GM19438 (cell line): ENCODE results near the gene PPP1R3A.
"Not testable (repeated sequence)": the region's sequence is repeated elsewhere in the genome, so short reads cannot be mapped to it uniquely, and the experiment has no call there.

Experiments used
- ATAC-seq: cut with Tn5 transposase; IDR thresholded peaks from one replicate; pipeline ENCODE4 v1.9.1; 2021; ENCODE audit warnings: low read depth; ENCODE audit not compliant: unreplicated experiment

PPP1R3A gene, protein sequence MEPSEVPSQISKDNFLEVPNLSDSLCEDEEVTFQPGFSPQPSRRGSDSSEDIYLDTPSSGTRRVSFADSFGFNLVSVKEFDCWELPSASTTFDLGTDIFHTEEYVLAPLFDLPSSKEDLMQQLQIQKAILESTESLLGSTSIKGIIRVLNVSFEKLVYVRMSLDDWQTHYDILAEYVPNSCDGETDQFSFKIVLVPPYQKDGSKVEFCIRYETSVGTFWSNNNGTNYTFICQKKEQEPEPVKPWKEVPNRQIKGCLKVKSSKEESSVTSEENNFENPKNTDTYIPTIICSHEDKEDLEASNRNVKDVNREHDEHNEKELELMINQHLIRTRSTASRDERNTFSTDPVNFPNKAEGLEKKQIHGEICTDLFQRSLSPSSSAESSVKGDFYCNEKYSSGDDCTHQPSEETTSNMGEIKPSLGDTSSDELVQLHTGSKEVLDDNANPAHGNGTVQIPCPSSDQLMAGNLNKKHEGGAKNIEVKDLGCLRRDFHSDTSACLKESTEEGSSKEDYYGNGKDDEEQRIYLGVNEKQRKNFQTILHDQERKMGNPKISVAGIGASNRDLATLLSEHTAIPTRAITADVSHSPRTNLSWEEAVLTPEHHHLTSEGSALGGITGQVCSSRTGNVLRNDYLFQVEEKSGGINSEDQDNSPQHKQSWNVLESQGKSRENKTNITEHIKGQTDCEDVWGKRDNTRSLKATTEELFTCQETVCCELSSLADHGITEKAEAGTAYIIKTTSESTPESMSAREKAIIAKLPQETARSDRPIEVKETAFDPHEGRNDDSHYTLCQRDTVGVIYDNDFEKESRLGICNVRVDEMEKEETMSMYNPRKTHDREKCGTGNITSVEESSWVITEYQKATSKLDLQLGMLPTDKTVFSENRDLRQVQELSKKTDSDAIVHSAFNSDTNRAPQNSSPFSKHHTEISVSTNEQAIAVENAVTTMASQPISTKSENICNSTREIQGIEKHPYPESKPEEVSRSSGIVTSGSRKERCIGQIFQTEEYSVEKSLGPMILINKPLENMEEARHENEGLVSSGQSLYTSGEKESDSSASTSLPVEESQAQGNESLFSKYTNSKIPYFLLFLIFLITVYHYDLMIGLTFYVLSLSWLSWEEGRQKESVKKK

DNA sequence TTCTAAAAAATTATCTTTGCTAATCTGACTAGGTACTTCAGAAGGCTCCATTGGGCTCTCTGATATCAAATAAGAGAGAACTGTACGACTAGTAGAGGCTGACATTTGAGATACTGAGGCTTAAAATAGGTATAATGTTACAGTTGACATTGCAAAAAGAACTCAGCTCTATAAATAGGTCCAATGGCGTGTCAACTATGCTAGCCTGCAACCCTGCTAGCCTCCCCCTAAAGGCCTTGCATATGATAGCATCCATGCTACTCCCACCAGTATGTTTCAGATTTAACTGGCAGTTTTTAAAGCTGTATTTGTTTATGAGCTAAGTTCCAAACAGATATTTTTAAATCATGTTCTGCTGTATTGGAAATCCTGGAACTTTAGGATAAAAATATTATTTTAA is at the start of gene PPP1R3A:
PPP1R3A (minus strand) TSS at position 64 of the 400 bp plus-strand sequence; CDS start at position 51, 13 bp downstream.
- ATAC-seq = no peak

DNA sequence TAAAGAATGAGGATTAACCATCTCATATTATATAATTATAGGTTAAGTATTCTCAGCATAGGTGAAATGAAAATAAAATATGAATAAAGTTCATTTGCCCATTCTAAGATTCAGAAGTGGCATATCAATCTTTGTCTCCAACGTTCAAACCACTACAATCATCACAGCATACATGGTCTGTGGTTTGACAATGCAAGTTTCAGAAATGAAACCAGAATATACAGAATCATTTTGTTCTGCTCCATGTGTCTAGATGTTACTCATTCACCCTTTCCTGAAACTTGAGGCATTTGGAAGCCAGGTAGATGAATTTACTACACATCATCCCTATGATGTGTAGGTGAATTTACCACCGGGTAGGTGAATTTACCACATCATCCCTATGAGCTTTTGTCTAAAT is 44.5 kb upstream of the PPP1R3A start:
- no peak for ATAC-seq

DNA sequence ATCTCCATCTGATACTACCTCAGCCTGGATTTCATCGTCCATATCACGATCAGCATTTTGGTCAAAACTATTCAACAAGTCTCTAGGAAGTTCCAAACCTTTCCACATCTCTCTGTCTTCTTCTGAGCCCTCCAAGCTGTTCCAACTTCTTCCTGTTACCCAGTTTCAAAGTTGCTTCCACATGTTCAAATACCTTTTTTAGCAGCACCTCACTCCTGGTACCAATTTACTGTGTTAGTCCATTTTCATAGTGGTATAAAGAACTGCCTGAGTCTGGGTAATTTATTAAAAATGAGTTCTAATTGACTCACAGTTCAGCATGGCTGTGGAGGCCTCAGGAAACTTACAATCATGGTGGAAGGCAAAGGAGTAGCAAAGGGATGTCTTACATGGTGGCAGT is 41.1 kb upstream of the PPP1R3A start:
- no peak for ATAC-seq

DNA sequence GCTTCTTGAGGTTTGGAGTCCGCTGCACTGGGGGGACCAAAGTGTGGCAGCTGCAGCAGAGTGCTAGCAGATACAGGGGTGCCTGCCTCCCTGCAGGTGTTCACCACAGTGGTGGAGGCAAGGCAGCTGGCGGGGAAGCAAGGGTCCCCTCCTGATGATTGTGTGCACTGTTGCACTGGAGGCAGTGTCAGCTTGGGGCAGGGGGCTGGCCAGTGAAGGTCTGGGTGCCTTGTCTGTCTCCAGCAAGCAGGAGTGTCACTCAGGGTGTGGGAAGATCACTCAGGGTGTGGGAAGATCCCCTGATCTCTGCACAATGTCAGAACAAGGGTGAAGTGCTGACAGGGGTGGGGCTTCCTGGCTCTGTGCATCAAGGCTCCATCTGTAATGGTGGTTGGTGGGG is 36.3 kb upstream of the PPP1R3A start:
- no peak for ATAC-seq

DNA sequence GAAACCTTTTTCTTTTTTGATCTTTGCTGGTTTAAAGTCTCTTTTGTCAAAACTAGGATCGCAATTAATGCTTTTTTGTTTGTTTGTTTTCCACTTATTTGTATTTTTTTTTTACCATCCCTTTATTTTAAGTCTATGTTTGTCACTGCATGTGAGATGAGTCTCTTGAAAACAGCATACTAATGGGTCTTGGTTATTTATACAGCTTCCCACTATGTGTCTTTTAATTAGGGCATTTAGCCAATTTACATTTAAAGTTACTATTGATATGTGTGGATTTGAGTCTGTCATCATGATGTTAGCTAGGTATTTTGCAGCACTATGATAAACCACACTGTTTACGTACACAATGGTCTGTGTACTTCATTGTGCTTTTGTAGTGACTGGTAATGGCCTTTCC is 34.7 kb upstream of the PPP1R3A start:
- ATAC-seq = no peak

DNA sequence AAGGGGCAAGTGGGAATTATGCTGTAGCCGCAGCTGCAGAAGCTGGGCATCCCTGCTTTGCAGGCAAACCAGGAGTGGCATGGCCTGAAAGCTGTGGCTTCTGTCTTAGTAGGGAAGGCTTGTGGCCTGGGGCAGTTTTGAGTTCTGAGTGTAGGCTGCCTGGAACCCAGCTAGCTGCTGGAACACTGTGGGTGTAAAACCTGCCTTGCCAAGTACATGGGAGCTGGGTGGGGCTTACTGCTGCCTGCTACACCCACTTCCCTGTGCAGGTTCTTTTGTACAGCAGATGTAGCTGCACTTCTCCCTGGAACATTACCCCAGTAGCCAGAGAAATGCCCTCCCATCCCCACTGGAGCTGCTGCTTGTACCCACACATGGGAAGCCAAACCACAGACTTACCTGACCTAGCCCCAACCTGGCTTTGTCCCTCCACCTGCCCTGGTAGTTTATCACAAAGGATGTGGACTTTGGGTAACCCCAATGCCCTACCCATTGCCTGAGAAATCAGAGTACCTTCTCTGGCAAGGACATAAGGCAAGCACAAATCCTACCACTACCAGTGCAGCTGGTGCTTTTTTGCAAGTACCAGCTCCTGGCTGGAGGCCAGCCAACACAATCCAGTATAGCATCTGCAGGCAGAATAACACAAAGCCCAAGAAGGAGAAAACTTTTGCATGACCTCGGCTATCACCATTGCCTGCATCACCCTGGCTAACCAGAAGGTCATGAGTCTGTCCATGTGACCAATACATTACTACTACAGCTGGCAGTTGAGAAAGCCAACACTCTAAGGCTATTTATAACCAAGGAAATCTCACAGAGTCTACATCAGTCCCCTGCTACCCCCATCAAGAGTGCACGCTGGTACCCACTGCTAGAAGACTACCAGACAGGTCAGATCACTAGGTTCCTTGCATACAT is 26.5 kb upstream of the PPP1R3A start:
- ATAC-seq = no peak

DNA sequence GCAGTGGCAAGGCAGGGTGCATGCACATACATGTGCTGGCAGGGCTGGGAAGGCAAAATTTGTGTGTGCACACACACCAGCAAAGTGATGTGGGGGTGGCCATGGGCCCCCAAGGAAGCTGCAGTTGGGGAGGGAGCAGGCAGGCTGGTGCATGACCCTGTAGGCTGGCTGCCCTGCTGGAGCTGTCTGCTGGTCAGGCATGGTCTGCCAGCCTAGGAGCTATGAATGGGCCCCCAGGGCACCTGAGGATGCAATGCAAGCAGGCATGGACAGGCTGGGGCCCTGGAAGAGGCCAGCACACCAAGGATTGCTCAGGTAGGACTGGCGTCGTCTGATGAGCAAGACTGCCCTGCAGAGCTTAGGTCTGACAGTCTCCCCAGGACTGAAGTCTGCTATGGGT is 18.2 kb upstream of the PPP1R3A start:
- ATAC-seq = no peak

DNA sequence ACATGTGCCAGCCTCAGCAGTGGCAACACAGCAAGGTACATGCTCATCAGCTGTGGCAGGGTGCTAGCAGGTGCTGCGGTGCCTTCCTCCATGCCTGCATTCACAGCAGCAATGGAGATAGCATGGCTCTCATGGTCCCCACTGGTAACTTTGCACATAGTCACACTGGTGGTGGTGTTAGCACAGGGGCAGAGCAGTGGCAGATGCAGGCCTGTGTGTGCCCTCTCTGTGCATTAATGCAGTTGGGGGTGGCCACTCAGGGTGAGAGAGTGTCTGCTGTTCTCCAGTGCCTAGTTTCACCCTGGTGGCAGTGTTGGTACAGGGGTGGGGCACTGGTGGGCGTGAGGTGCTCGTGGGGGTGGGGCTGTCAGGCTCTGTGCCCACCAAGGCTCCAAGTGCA is 17.7 kb upstream of the PPP1R3A start:
- no peak for ATAC-seq

DNA sequence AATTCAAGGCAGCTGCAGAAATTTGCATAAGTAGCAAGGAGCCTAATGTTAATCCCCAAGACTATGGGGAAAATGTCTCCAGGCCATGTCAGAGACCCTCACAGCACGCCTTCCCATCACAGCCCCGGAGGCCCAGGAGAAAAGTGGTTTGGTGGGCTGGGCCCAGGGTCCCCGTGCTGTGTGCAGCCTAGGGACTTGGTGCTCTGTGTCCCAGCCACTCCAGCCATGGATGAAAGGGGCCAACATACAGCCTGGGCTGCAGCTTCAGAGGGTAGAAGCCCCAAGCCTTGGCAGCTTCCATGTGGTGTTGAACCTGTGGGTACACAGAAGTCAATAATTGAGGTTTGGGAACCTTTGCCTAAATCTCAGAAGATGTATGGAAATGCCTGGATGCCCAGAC is 10.6 kb upstream of the PPP1R3A start:
- ATAC-seq = not testable (repeated sequence)

DNA sequence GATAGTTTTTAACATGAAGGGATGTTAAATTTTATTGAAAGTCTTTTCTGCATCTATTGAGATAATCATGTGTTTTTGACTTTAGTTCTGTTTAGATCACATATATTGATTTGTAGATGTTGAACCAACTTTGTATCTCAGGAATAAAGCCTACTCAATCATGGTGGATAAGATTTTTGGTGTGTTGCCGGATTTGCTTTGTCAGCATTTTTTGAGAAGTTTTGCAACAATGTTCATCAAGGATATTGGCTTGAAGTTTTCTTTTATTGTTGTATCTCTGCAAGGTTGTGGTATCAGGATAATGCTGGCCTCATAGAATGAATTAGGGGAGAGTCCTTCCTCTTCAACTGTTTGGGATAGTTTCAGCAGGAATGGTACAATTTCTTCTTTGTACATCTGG is 9.3 kb upstream of the PPP1R3A start:
- no peak for ATAC-seq

DNA sequence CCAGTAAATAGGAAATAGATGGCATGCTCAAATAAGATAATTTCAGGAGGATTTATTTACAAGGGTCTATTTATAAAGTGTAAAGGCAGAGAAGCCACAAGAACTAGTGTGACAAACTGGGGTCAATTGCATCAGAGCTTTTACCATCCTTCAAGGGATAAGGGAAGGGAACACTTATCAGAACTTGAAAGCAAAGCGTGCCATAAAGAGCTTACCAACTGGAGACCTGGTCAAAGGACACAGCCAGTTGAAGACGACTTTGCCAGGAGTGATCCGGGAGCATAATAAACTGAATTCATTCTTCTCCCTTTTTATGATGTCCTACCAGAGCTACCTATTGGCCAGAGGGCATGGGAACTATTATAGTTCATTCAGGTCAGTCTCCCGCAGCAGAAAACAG is 3.2 kb upstream of the PPP1R3A start:
- no peak for ATAC-seq

DNA sequence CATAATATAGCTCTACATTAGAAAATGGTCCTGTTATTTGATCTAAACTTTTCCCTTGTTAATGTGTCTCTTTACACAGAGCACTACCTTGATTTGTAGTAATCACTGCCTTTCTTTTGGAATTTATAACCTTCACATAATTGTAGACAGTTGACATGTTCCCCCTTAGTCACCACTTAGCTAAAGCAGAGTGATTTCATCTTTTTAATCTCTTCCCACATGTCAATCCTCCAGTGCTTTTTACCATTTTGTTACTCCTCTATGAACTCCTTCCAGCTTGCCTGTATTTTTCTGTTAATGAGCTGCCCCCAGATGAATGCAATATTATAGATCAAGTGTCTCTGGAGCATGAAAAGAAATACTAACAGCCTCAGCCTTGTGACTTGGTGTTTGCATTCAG is 2.6 kb upstream of the PPP1R3A start:
- ATAC-seq = no peak

DNA sequence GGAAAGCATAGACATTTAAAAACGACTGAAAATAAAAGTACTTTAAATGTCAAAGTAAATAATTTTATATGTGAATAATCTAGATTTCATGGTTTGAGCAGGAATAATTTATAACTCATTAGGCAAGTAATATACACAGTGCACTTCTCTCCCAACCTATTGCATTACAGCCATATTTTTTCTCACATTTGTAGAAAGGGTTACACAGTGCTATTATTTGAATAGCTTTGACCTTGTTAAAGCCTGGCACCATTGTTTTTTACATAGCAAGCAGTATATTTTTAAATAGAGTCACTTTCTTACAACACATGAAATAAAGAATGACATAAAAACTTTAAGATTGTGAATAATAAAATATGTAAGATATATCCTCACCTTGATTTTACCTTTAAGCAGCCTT is 969 bp downstream of the PPP1R3A start:
- ATAC-seq = no peak

DNA sequence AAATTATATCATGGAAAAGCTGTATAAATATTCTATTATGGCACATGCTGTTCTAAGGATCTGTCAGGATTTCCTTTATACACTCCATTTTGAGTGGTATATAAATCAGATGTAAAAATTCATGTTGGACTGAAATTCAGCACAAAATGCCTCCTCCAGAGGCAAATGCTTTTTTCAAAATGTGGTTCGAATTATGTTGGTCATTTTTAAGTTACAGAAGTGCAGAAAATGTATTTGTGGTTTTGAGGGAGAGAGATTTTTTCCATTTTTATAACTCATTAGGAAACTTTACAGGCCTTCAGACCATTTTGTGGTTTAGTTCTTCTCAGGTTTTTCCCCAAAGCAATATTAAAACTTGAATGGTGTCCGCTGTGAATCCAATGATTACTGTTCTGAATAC is 2.9 kb downstream of the PPP1R3A start:
- ATAC-seq = no peak

DNA sequence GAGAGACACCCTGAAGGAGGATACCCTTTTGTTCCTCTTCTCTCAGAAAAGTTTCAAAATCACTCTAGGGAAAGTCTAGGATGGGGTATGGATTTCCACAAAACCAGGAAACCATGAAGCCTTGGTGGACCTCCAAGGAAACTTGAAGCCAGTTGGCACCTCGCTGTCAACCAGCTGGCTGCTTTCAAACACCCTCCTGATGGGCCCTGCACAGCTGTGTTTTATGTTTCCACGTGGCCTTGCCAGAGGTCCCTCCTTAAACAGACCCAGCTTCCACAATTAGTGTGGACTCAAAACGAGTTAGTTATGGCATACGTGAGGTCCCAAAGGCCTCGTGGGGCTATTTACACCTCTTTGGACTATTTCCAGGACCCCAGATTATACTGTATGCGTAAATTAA is 5.9 kb downstream of the PPP1R3A start:
- no peak for ATAC-seq

DNA sequence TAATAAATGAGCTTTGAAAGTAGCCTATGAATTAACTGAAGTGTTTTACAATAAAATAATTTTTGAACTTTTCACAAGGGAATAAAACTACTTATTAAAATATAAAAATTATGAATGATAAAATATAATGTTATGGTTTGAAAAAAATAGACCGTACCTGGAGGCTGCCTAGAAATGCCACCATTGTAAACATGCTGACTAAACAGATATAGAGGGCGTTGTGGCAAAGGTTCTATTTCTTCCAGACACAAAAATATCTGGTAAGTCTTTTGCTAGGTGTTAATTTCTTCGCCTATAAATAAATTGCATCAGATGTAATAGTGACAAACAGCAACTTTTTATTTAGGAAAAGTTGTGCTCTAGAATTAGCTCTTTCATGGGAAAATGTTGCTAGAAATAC is 11.2 kb downstream of the PPP1R3A start:
- no peak for ATAC-seq

DNA sequence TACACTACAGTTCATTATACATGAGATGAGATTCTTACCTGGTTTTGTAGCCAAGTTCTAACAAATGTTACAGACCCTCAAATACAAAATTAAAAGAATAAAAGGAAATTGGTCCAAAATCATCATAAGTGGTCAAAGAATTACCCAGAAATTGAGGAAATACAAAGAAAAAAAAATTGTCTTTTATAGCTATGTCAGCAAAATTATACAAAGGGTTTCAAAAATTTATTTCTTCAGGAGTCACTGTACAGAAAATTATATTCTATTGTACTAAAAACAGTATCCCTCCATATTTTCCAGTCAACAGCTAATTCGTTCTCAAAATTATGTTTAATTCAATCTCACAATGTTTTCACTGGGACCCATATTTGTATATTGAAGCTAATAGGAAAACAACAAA is 14.3 kb downstream of the PPP1R3A start:
- no peak for ATAC-seq

DNA sequence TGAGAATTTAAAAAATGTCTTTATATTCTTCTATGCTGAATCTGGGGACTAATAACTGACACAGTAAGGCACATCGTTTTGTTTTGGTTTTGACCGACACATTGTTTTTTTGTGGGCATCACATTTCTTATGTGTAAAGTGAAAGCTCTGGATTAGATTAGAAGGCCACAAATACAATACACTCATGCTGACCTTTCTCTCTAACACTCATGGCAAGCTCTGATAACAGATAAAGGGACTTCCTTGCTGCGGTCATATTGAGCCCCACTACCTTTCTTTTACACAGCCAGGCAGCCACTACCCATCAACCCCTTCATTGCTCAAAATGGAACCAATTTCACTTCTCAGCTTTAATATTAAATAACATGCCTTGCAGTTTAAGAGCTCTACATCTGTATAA is 26.0 kb downstream of the PPP1R3A start:
- no peak for ATAC-seq

DNA sequence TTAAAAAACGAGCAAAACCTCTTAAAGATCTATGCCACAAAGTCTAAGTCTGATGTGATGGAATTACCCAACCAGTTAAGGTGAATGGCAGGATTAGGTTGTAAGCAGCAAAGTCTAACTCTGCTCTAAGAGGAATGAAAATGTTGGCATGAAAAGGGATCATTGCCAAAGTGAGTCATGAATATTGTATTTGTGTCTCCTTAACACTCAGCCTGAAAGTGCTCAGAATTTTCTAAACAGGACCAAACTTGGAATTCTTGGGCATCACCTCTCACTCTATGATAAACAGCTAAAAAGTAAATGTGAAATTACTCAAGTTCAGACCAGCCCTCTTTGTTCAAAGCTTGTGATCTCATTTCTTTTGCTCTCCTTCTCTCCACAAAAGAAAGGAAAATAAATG is 27.0 kb downstream of the PPP1R3A start:
- ATAC-seq = no peak

DNA sequence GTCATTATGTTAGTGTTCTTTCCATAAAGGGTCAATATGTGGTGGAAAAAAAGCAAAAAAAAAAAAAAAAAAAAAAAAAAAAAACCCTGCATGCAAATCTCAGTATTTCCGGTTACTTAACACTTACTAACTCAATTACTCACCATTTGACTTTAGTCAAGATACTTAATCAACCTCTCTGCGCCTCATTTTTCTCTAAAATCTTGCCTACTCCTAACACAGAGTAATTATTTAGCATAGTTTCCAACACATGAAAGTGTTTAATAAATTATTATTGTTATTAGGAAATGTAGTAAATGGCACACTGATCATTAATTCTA is 27.8 kb downstream of the PPP1R3A start:
- ATAC-seq = no peak
